ENCODE data around the gene UBE2I.

Gene UBE2I

GRCh38 chr16:1364510-1364909, 55.1 kb downstream of the UBE2I start:
- DNase-seq: no peak

- no peak for DNase-seq
Observed at GRCh38 chr16:1366060-1366711, 56.8 kb downstream of the UBE2I start.

- no peak for DNase-seq
Observed at GRCh38 chr16:1366712-1367299, 57.4 kb downstream of the UBE2I start.

GRCh38 chr16:1367486-1368174, 58.2 kb downstream of the UBE2I start:
- DNase-seq: no peak

- no peak for DNase-seq
Observed at GRCh38 chr16:1371054-1371978, 61.9 kb downstream of the UBE2I start.

GRCh38 chr16:1372292-1372950, 63.0 kb downstream of the UBE2I start:
- no peak for DNase-seq

- no peak for DNase-seq
Observed at GRCh38 chr16:1374418-1375297, 65.2 kb downstream of the UBE2I start.

GRCh38 chr16:1375298-1375640, 65.8 kb downstream of the UBE2I start:
- no peak for DNase-seq

GRCh38 chr16:1375741-1376410, 66.4 kb downstream of the UBE2I start:
- no peak for DNase-seq

Measured in right hindlimb (tissue), 1 donor.